ENCODE data around the gene KRTAP21-2. TPM values are rescaled to one million over a fixed set of nuclear protein-coding genes. Genes with fewer than 3 reads are reported as not detected.

Gene KRTAP21-2
- total RNA-seq, 1 experiment from 2014 or later, result not detected

- H3K27ac ChIP-seq (ENCODE audit: low read depth, low read length), result no peak overlapping the region
- no peaks in the 10 kb centered on the region for H3K79me2 ChIP-seq (ENCODE audit: insufficient read depth, low read length)
- H4K20me1 ChIP-seq (ENCODE audit: insufficient read depth), result no peaks in the 10 kb centered on the region
- POLR2A ChIA-PET, result no interaction called here
- TF ChIP-seq MAX (IDR thresholded peaks at IDR 0.05), result no peak
- no peak for TF ChIP-seq EZH2 (IDR thresholded peaks at IDR 0.05)
- TF ChIP-seq JUND (IDR thresholded peaks at IDR 0.05), result no peak
- TF ChIP-seq TCF7L2 (IDR thresholded peaks at IDR 0.05; ENCODE audit: borderline replicate concordance, extremely low read depth, insufficient read depth, insufficient read length), result no peak
- H3K4me2 ChIP-seq (ENCODE audit: low read length), result no peak overlapping the region
- H3K4me3 ChIP-seq (replicated peaks in 1 of 2; ENCODE audit: low read depth in 1 of 2, low read length in 2 of 2), result no peak overlapping the region
- no peak for ATAC-seq
- BruUV-seq (replicated peaks), result no TSS peak
- H3K27me3 ChIP-seq (ENCODE audit: insufficient read depth, low read length), result no peaks in the 10 kb centered on the region
- RAD21 ChIA-PET (ENCODE audit: low non-redundant PET in 1 of 2, low total read pairs in 2 of 2, uncharacterized antibody in 2 of 2, unreplicated experiment in 2 of 2), result no interaction called here
- no peaks in the 10 kb centered on the region for H3K4me1 ChIP-seq (ENCODE audit: control insufficient read depth in 1 of 2, insufficient read depth in 2 of 2, low read length in 2 of 2)
- H3K36me3 ChIP-seq (ENCODE audit: control insufficient read depth in 1 of 2, insufficient read depth in 2 of 2, low read length in 2 of 2), result no peaks in the 10 kb centered on the region
- peaks cover 12% of the 10 kb centered on the region in 2 experiments; a peak in 2 of 4 replicates for H3K9me3 ChIP-seq (ENCODE audit: control insufficient read depth in 1 of 2, insufficient read depth in 1 of 2, low read depth in 1 of 2, low read length in 2 of 2)
- H2AFZ ChIP-seq (ENCODE audit: low read depth, low read length, poor library complexity, severe bottlenecking), result no peak overlapping the region
- DNase-seq (ENCODE audit: low read depth, low spot score), result no peak
- H3K9ac ChIP-seq (ENCODE audit: low read length), result no peak overlapping the region
- intact Hi-C loops (cut with micrococcal nuclease), result no loop called here
- CTCF ChIA-PET, result no interaction called here
- H3K9me2 ChIP-seq (ENCODE audit: insufficient read depth), result no peaks in the 10 kb centered on the region
Measured at GRCh38 chr21:30740462-30740861, 6.6 kb downstream of the KRTAP21-2 start.

GRCh38 chr21:30733026-30733425, 14.0 kb downstream of the KRTAP21-2 start:
- Histone ChIP-seq H3K9ac (ENCODE audit: low read length) (no peak overlapping the region), H3K36me3 (ENCODE audit: control insufficient read depth in 1 of 2, insufficient read depth in 2 of 2, low read length in 2 of 2) (no peaks in the 10 kb centered on the region), H3K4me1 (ENCODE audit: control insufficient read depth in 1 of 2, insufficient read depth in 2 of 2, low read length in 2 of 2) (no peaks in the 10 kb centered on the region), H3K4me2 (ENCODE audit: low read length) (no peak overlapping the region), H3K9me2 (ENCODE audit: insufficient read depth) (no peaks in the 10 kb centered on the region), H2AFZ (ENCODE audit: low read depth, low read length, poor library complexity, severe bottlenecking) (no peak overlapping the region), H3K4me3 (replicated peaks in 1 of 2; ENCODE audit: low read depth in 1 of 2, low read length in 2 of 2) (no peak overlapping the region), H3K79me2 (ENCODE audit: insufficient read depth, low read length) (no peaks in the 10 kb centered on the region), H3K9me3 (ENCODE audit: control insufficient read depth in 1 of 2, insufficient read depth in 1 of 2, low read depth in 1 of 2, low read length in 2 of 2) (peaks cover 0 to 18% of the 10 kb centered on the region in 2 experiments; a peak in 3 of 4 replicates), H3K27ac (ENCODE audit: low read depth, low read length) (no peak overlapping the region), H3K27me3 (ENCODE audit: insufficient read depth, low read length) (no peaks in the 10 kb centered on the region), H4K20me1 (ENCODE audit: insufficient read depth) (no peaks in the 10 kb centered on the region)
- no peak for ATAC-seq
- TF ChIP-seq TCF7L2 (IDR thresholded peaks at IDR 0.05; ENCODE audit: borderline replicate concordance, extremely low read depth, insufficient read depth, insufficient read length), result no peak
- intact Hi-C loops (cut with micrococcal nuclease), result no loop called here
- DNase-seq (ENCODE audit: low read depth, low spot score), result no peak
- BruUV-seq (replicated peaks), result no TSS peak
- POLR2A ChIA-PET, result no interaction called here
- CTCF ChIA-PET, result no interaction called here
- RAD21 ChIA-PET (ENCODE audit: low non-redundant PET in 1 of 2, low total read pairs in 2 of 2, uncharacterized antibody in 2 of 2, unreplicated experiment in 2 of 2), result no interaction called here

Data from HCT116 (cell line).